Heart left ventricle (tissue), 16 donors: ENCODE results near the gene WNK2. TPM values are rescaled to one million over a fixed set of nuclear protein-coding genes. Genes with fewer than 3 reads are reported as not detected.

ENCODE experiments used
- ATAC-seq, 4 donors: fragments of 200-7000 bp; cut with Tn5 transposase; one replicate each; pipeline ENCODE4 v1.9.1; 2020 to 2022; ENCODE audit warnings: moderate library complexity in 4 of 4, mild to moderate bottlenecking in 3 of 4, moderate number of reproducible peaks in 1 of 4
- DNase-seq, 5 donors: peaks; one replicate each; pipeline ENCODE4 v3.0.0-alpha.2; 2020
- H3K27ac ChIP-seq, 12 donors: fragments of 200-600 bp; sonication (generic) in 4 of 12; one replicate each; pipeline versions ENCODE4 v1.5.0 to v1.8.0; 2016 to 2022; ENCODE audit warnings: mild to moderate bottlenecking in 2 of 12
- H3K27me3 ChIP-seq, 9 donors: fragments of 200-600 bp; sonication (generic) in 2 of 9; one replicate each; pipeline versions ENCODE4 v1.5.1 to v1.8.0; 2016 to 2022; ENCODE audit warnings: mild to moderate bottlenecking in 3 of 9
- H3K36me3 ChIP-seq, 9 donors: fragments of 200-600 bp; sonication (generic) in 2 of 9; one replicate each; pipeline versions ENCODE4 v1.5.0 to v1.8.0; 2018 to 2022; ENCODE audit warnings: mild to moderate bottlenecking in 2 of 9
- H3K4me1 ChIP-seq, 12 donors: fragments of 200-600 bp; sonication (generic) in 4 of 12; one replicate each; pipeline versions ENCODE4 v1.5.0 to v1.8.0; 2016 to 2022; ENCODE audit warnings: mild to moderate bottlenecking in 3 of 12
- H3K4me3 ChIP-seq, 12 donors: fragments of 200-600 bp; sonication (generic) in 4 of 12; one replicate each; pipeline versions ENCODE4 v1.5.0 to v1.8.0; 2017 to 2022; ENCODE audit warnings: mild to moderate bottlenecking in 9 of 12, moderate library complexity in 4 of 12
- H3K9me3 ChIP-seq, 12 donors: fragments of 200-600 bp; sonication (generic) in 4 of 12; one replicate each; pipeline versions ENCODE4 v1.5.0 to v1.8.0; 2016 to 2022; ENCODE audit warnings: mild to moderate bottlenecking in 1 of 12
- CTCF ChIP-seq, 12 donors: fragments of 200-600 bp; sonication (generic) in 4 of 12; IDR thresholded peaks; one replicate each; pipeline versions ENCODE4 v1.5.0 to v1.8.0; 2018 to 2022; ENCODE audit warnings: antibody characterized with exemption in 12 of 12, mild to moderate bottlenecking in 5 of 12
- POLR2A ChIP-seq, 2 donors: fragments of 450-650 bp; IDR thresholded peaks; one replicate each; pipeline ENCODE4 v1.6.1; 2017; ENCODE audit warnings: antibody characterized with exemption in 2 of 2, mild to moderate bottlenecking in 2 of 2, moderate library complexity in 2 of 2
- WGBS, 4 donors: extraction: QIAGEN DNeasy Blood & Tissue Kit in 2 of 4; methylation state at CpG; one replicate each; pipeline versions ENCODE4 v1.1.5 to v1.1.7; 2013 to 2018; 5-methylcytosine and 5-hydroxymethylcytosine counted together
- intact Hi-C, 10 donors: fragments of 100-400 bp; cut with DNase I; formaldehyde crosslinking; loops; one replicate each; pipeline versions ENCODE4 v1.11.1 to v1.14.2; 2022
- polyA plus RNA-seq, 2 donors: library from polyadenylated mRNA; stranded (reverse); fragments of 200-250 nt; gene quantifications; one replicate each; pipeline ENCODE4 v1.2.3, GENCODE V29; 2013
- total RNA-seq, 9 donors: library from RNA; depleted of rRNA in 2 of 9; stranded (reverse); fragments of >200 nt in 2 of 9; fragmentation: NEBNext Ultra II Directional in 3 of 9; extraction: Animal tissue kit (Norgen Biotek cat#: 25700) in 3 of 9; gene quantifications; one replicate each; pipeline versions ENCODE4 v1.1.0 to v1.2.4, GENCODE V29; 2016 to 2023
- donor health status: ischemic (EF 13 %, LVEDD 7.1; RV severe dilation, severe dysfunction).
- donor health status: healthy with polysubstance abuse.
- donor health status: DM: no; HTN: yes; CAD: no.
- donor health status: DM: no; HTN: no; CAD: no.
- donor health status: ischemic (EF 25% LVEDD 6.9; RV normal size, moderate dysfunction).
- donor health status: ischemic (EF 25% LVEDD 5.7; RV mildly dilated, moderate dysfunction).
- donor health status: healthy.
- donor health status: DM: yes; HTN: yes; CAD: no.
- donor health status: ischemic (EF 35%, LVEDD 5.7; RV mildly dilated, moderate dysfunction).
- donor health status: nonischemic (EF 11% LVEDD 7.7; RV severe dilation, severe dysfunction).
- donor health status: DM: yes; HTN: yes; CAD: no.
- donor health status: PGD.
- donor health status: ischemic (EF 29% LVEDD 5.4; RV normal size, mild dysfunction).
- donor health status: nonischemic (EF 23%, LVEDD 6.1; RV moderate dilation, normal function).

Gene WNK2
- total and polyA plus RNA-seq, 11 donors, result 29.4 to 206 (median 112) TPM

- Histone ChIP-seq H3K36me3 (no peaks in the 10 kb centered on the region), H3K4me3 (no peak overlapping the region), H3K27ac (no peak overlapping the region), H3K27me3 (no peaks in the 10 kb centered on the region), H3K4me1 (peaks cover 0 to 16% (median 7%) of the 10 kb centered on the region in 12 donors), H3K9me3 (no peaks in the 10 kb centered on the region)
- intact Hi-C loops, result loop anchor here in 1 of 10 donors (10.0 kb wide), 1 partner anchor 393 kb away; no protein-coding TSS in a partner anchor
- TF ChIP-seq POLR2A (IDR thresholded peaks at IDR 0.05) (no peak), CTCF (IDR thresholded peaks at IDR 0.05) (no peak)
- WGBS, 4 donors, result 91 to 94% (median 93%) methylated on average over 7 to 8 of the region's 8 CpGs
- ATAC-seq, result no peak
- peak in 1 of 5 donors; percentile 12 for DNase-seq
Observed at GRCh38 chr9:93171261-93171990, 12.5 kb upstream of the WNK2 start.

GRCh38 chr9:93172666-93173364, 11.1 kb upstream of the WNK2 start:
- DNase-seq (no peak), ATAC-seq (no peak)
- Histone ChIP-seq H3K36me3 (no peaks in the 10 kb centered on the region), H3K4me1 (peaks cover 0 to 18% (median 7%) of the 10 kb centered on the region in 12 donors), H3K27me3 (no peaks in the 10 kb centered on the region), H3K9me3 (no peaks in the 10 kb centered on the region), H3K4me3 (no peak overlapping the region), H3K27ac (no peak overlapping the region)
- TF ChIP-seq POLR2A (IDR thresholded peaks at IDR 0.05) (no peak), CTCF (IDR thresholded peaks at IDR 0.05) (no peak)
- intact Hi-C loops, result loop anchor here in 1 of 10 donors (10.0 kb wide), 1 partner anchor 392 kb away; no protein-coding TSS in a partner anchor
- WGBS, 4 donors, result 82 to 84% (median 83%) methylated on average over 16 to 20 of the region's 20 CpGs

DNA sequence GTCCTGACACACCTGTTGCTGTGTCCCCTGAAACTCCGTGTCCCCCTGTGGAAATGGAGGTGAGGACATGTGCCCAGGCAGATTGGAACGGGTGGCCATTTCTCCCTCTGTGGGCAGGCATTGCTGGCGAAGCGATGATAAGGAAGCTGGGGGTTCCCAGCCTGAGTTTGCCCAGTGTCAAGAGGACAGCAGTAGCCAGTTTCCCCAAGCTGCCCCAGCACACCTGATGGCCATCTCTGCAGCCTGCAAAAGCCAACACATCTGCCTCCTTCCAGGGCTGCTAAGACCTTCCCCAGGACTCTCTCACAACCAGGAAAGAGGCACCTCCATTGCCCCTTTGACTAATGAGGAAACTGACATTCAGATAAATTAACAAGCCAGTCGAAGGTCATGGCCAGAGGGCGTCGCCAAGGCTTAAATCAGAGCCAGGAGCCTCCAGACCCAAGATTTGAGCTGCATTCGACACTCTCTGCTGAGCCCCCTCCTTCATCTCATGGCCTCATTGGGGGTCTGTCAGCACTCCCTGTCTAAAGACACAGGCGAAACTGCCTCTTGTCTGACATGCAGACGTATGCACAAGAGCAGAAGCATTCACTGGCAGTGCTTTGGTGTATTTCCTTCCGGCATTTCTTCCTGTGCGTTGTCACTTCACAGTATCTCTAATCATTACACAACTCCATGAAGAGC, 10.4 kb upstream of the WNK2 start:
- TF ChIP-seq POLR2A (IDR thresholded peaks at IDR 0.05) (no peak), CTCF (IDR thresholded peaks at IDR 0.05) (no peak)
- Histone ChIP-seq H3K4me1 (peaks cover 0 to 14% (median 7%) of the 10 kb centered on the region in 12 donors), H3K4me3 (no peak overlapping the region), H3K27me3 (no peaks in the 10 kb centered on the region), H3K9me3 (no peaks in the 10 kb centered on the region), H3K27ac (no peak overlapping the region), H3K36me3 (no peaks in the 10 kb centered on the region)
- 40 to 61% (median 48%) methylated on average over 10 to 12 of the region's 12 CpGs for WGBS, 4 donors
- ATAC-seq (peak in 2 of 4 donors; percentile 16 to 44), DNase-seq (peak in 1 of 5 donors; percentile 28)
- intact Hi-C loops, result loop anchor here in 1 of 10 donors (10.0 kb wide), 1 partner anchor 391 kb away; no protein-coding TSS in a partner anchor
